ENCODE data around the gene SHROOM2.
"Not testable (repeated sequence)": the region's sequence is repeated elsewhere in the genome, so short reads cannot be mapped to it uniquely, and the experiment has no call there.

The SHROOM2 gene, protein sequence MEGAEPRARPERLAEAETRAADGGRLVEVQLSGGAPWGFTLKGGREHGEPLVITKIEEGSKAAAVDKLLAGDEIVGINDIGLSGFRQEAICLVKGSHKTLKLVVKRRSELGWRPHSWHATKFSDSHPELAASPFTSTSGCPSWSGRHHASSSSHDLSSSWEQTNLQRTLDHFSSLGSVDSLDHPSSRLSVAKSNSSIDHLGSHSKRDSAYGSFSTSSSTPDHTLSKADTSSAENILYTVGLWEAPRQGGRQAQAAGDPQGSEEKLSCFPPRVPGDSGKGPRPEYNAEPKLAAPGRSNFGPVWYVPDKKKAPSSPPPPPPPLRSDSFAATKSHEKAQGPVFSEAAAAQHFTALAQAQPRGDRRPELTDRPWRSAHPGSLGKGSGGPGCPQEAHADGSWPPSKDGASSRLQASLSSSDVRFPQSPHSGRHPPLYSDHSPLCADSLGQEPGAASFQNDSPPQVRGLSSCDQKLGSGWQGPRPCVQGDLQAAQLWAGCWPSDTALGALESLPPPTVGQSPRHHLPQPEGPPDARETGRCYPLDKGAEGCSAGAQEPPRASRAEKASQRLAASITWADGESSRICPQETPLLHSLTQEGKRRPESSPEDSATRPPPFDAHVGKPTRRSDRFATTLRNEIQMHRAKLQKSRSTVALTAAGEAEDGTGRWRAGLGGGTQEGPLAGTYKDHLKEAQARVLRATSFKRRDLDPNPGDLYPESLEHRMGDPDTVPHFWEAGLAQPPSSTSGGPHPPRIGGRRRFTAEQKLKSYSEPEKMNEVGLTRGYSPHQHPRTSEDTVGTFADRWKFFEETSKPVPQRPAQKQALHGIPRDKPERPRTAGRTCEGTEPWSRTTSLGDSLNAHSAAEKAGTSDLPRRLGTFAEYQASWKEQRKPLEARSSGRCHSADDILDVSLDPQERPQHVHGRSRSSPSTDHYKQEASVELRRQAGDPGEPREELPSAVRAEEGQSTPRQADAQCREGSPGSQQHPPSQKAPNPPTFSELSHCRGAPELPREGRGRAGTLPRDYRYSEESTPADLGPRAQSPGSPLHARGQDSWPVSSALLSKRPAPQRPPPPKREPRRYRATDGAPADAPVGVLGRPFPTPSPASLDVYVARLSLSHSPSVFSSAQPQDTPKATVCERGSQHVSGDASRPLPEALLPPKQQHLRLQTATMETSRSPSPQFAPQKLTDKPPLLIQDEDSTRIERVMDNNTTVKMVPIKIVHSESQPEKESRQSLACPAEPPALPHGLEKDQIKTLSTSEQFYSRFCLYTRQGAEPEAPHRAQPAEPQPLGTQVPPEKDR (N-terminal part only)

GRCh38 chrX:9785944-9786797 lies at the start of gene SHROOM2:
Gene SHROOM2 (plus strand): TSS chrX:9786429. CDS start chrX:9786546, 117 bp downstream.
- DNase-seq (ENCODE audit: low read depth): no peak
- peak within 1 kb of the TSS; percentile 29 for H3K4me3 ChIP-seq (ENCODE audit: low read depth, low read length)

DNA sequence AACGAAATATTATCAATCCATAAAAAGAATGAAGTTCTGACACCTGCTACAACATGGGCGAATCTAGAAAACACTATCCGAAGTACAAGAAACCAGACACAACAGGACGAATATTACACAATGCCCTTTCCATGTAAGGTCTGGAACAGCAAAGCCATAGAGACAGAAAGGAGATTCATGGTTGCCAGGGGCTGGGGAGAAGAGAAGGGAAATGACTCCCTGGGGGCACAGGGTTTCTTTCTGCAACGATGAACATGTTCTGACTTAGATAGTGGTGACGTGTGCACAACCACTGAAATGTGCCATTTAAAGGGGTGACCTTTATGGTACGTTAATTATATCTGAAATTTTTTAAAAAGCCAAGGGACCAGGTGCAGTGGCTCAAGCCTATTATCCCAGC lies 48.9 kb upstream of the SHROOM2 start:
- H3K4me3 ChIP-seq (ENCODE audit: low read depth, low read length): no peak overlapping the region

GRCh38 chrX:9738151-9738550 lies 48.1 kb upstream of the SHROOM2 start:
- no peak for DNase-seq (ENCODE audit: low read depth)
- H3K4me3 ChIP-seq (ENCODE audit: low read depth, low read length): no peak overlapping the region

More for the DNA sequence above, 48.9 kb upstream of the SHROOM2 start:
- DNase-seq (ENCODE audit: low read depth): no peak

GRCh38 chrX:9739130-9739529 lies 47.1 kb upstream of the SHROOM2 start:
- no peak overlapping the region for H3K4me3 ChIP-seq (ENCODE audit: low read depth, low read length)
- DNase-seq (ENCODE audit: low read depth): no peak

- no peak for DNase-seq (ENCODE audit: low read depth)
- H3K4me3 ChIP-seq (ENCODE audit: low read depth, low read length): no peak overlapping the region
These were observed 40.7 kb upstream of the SHROOM2 start for GRCh38 chrX:9745417-9746115.

DNA sequence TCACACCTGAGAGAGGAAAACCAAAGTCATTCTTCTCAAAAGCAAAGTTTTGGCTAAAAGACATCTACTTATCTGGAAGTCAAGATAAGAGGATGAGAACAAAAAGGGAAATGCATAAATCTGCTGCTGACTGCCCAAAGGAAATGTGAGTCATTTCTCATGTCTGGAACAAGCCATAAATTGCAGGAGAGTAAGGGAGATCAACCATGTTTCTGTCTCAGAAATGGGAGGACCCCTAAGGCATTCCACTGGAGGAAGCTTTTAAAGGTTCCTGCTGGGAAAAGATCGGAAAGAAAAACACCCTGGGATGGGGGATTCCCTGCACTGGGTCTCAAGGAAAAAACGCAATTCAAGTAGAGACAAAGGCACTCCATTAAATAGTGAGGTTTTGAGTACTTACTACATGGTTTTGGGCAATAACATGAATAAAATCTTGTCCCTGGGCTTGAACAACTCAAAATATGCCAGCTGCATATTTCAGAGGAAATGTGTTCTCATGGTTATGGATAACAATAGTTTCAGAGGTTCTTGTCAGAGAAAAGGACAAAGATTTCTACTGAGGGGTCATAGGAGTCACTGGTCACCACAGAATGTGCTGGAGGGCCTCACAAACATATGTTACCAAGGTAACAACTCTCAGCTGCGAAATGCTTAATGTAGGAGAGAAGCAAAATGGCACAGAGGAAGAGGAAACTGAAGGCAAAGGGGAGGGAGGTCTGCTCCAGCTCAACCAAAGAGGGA lies 39.9 kb upstream of the SHROOM2 start:
- peak; percentile 6 for DNase-seq (ENCODE audit: low read depth)

GRCh38 chrX:9747644-9748043 lies 38.6 kb upstream of the SHROOM2 start:
- no peak for DNase-seq (ENCODE audit: low read depth)
- no peak overlapping the region for H3K4me3 ChIP-seq (ENCODE audit: low read depth, low read length)

More for the DNA sequence above, 39.9 kb upstream of the SHROOM2 start:
- H3K4me3 ChIP-seq (ENCODE audit: low read depth, low read length): no peak overlapping the region

- no peak for DNase-seq (ENCODE audit: low read depth)
These were observed 37.0 kb upstream of the SHROOM2 start for GRCh38 chrX:9749146-9749692.

GRCh38 chrX:9757366-9757765 lies 28.9 kb upstream of the SHROOM2 start:
- no peak for DNase-seq (ENCODE audit: low read depth)
- no peak overlapping the region for H3K4me3 ChIP-seq (ENCODE audit: low read depth, low read length)

More at GRCh38 chrX:9749146-9749692, 37.0 kb upstream of the SHROOM2 start:
- no peak overlapping the region for H3K4me3 ChIP-seq (ENCODE audit: low read depth, low read length)

GRCh38 chrX:9758021-9758638 lies 28.1 kb upstream of the SHROOM2 start:
- DNase-seq (ENCODE audit: low read depth): no peak
- no peak overlapping the region for H3K4me3 ChIP-seq (ENCODE audit: low read depth, low read length)

DNA sequence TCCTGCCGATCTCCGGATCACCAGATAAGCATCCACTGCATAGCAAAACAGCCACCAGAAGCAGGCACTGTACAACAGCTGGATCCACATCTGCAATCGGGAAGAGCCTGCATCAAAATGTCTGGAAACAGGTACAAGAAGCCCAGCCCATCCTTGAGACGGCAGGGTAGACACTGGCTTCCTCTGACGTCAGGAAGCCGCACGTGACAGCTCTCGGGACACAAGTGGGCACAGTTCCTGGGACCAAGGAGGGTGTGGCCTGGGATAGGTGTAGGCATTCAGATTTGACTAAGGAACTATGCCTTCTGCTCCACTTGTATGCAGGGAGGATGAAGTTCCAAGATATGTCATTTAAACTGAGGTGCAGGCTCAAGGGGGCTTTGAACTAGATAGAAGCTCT lies 26.9 kb upstream of the SHROOM2 start:
- DNase-seq (ENCODE audit: low read depth): no peak

GRCh38 chrX:9765072-9765736 lies 21.0 kb upstream of the SHROOM2 start:
- no peak for DNase-seq (ENCODE audit: low read depth)
- H3K4me3 ChIP-seq (ENCODE audit: low read depth, low read length): no peak overlapping the region

More for the DNA sequence above, 26.9 kb upstream of the SHROOM2 start:
- no peak overlapping the region for H3K4me3 ChIP-seq (ENCODE audit: low read depth, low read length)

DNA sequence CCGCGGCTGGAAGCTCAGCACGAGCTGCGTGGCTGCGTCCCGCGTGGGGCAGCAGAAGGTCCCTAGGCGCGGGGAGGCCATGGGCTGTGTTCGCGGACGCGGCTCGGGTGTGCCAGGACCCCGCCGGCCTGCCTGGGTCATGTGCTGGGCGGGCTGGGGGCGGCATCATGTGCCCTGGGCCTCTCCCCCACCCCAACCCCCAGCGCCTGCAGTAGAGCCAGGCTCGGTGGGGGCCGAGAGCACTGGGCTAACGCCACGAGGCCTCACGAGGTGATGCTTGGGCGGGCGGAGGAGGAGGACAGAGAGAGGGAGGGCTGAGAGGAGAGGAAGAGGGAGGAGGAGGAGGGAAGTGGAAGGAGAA lies 20.5 kb upstream of the SHROOM2 start, which contains the start of gene GPR143:
TSS of gene GPR143 (minus strand) at position 111 of the 361 bp plus-strand sequence. CDS start at position 81, 30 bp downstream.
- DNase-seq (ENCODE audit: low read depth): no peak
- no peak within 1 kb of the TSS for H3K4me3 ChIP-seq (ENCODE audit: low read depth, low read length)

DNA sequence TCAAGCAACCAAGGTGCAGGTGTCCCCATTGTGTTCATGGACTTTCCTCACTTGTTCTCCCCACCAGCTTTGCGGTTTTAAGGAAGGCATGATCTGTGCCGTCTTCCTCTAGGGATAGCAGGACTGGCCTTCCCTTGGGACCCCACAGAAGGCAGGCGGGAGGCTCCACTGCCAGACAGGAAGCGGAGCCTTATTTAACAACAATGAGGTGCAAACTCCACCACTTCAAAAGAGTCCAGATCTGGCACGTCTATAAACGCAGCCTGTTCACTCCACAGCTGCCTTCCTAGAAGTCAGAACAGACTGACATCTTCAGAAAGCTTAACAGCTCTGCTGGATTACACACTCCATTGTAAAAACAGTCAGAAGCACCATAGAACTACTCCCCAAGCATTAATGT lies 18.9 kb upstream of the SHROOM2 start:
- DNase-seq (ENCODE audit: low read depth): no peak
- H3K4me3 ChIP-seq (ENCODE audit: low read depth, low read length): no peak overlapping the region

DNA sequence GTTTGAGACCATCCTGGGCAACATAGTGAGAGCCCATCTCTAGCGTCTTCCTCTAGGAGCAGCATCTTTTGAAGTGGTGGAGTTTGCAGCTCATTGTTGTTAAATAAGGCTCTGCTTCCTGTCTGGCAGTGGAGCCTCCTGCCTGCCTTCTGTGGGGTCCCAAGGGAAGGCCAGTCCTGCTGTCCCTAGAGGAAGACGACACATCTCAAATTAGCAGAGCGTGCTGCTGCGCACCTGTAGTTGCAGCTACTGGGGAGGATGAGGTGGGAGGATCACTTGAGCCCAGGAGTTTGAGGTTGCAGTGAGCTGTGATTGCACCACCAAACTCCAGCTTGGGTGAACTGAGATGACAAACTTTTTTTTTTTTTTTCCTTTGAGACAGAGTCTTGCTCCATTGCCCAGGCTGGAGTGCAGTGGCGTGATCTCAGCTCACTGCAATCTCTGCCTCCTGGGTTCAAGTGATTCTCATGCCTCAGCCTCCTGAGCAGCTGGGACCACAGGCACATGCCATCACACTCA lies 17.8 kb upstream of the SHROOM2 start:
- DNase-seq (ENCODE audit: low read depth); H3K4me3 ChIP-seq (ENCODE audit: low read depth, low read length): not testable (repeated sequence)

- H3K4me3 ChIP-seq (ENCODE audit: low read depth, low read length): no peak overlapping the region
- no peak for DNase-seq (ENCODE audit: low read depth)
These were observed 15.9 kb upstream of the SHROOM2 start for GRCh38 chrX:9770319-9770718.

All from skeletal muscle cell (primary cell).